WTC11 (cell line): Measurements from ENCODE around the gene SLC10A1. TPM values are rescaled to one million over a fixed set of nuclear protein-coding genes. Genes with fewer than 3 reads are reported as not detected.

ENCODE experiments used
- ATAC-seq: fragments of 200-7000 bp; cut with Tn5 transposase; 2 replicates; pipeline ENCODE4 v1.10.0; 2021; ENCODE audit warnings: mild to moderate bottlenecking, moderate library complexity
- CTCF ChIA-PET: fragments of 300-600 bp; sonication (Branson Sonifier 250); formaldehyde crosslinking; loops from one replicate; lab custom pipeline; 2021; ENCODE audit warnings: antibody characterized with exemption; lab: Charles Lee
- POLR2A ChIA-PET: fragments of 350-600 bp; sonication (Branson Sonifier 250); formaldehyde crosslinking; loops from one replicate; lab custom pipeline; 2021; ENCODE audit warnings: antibody characterized with exemption; lab: Charles Lee
- DNase-seq: peaks from one replicate; pipeline ENCODE4 v3.0.0; 2021; ENCODE audit warnings: low spot score
- H3K27ac Mint-ChIP-seq: 2 replicates; pipeline ENCODE4 v1.8.0; 2021; ENCODE audit warnings: mixed read lengths
- H3K27me3 Mint-ChIP-seq: 2 replicates; pipeline ENCODE4 v1.8.0; 2021; ENCODE audit warnings: low read depth, mild to moderate bottlenecking, moderate library complexity, mixed read lengths
- H3K36me3 Mint-ChIP-seq: 2 replicates; pipeline ENCODE4 v1.8.0; 2021; ENCODE audit warnings: mixed read lengths
- H3K4me1 Mint-ChIP-seq: 2 replicates; pipeline ENCODE4 v1.8.0; 2022; ENCODE audit warnings: mixed read lengths
- H3K4me3 Mint-ChIP-seq: 2 replicates; pipeline ENCODE4 v1.8.0; 2021; ENCODE audit warnings: mild to moderate bottlenecking, moderate library complexity, mixed read lengths
- H3K9me3 Mint-ChIP-seq: 2 replicates; pipeline ENCODE4 v1.8.0; 2021; ENCODE audit warnings: mixed read lengths
- ATF2 ChIP-seq: sonication (generic); formaldehyde crosslinking; IDR thresholded peaks from 2 replicates; pipeline ENCODE4 v1.8.1; 2022; ENCODE audit warnings: low read depth, missing genetic modification reagents, borderline replicate concordance
- CBFB ChIP-seq: sonication (generic); formaldehyde crosslinking; IDR thresholded peaks from 2 replicates; pipeline ENCODE4 v1.8.1; 2022; ENCODE audit warnings: mild to moderate bottlenecking, low read depth, missing genetic modification reagents
- CREM ChIP-seq: sonication (generic); formaldehyde crosslinking; IDR thresholded peaks from 2 replicates; pipeline ENCODE4 v1.8.1; 2022; ENCODE audit warnings: mild to moderate bottlenecking, missing genetic modification reagents, moderate library complexity
- ERG ChIP-seq: fragments of 250-450 bp; sonication (Bioruptor Pico); IDR thresholded peaks from 2 replicates; pipeline ENCODE4 v1.8.0; 2021; ENCODE audit warnings: mild to moderate bottlenecking
- IRF2 ChIP-seq: sonication (generic); formaldehyde crosslinking; IDR thresholded peaks from 2 replicates; pipeline ENCODE4 v1.8.0; 2022; ENCODE audit warnings: low read depth, missing genetic modification reagents, borderline replicate concordance
- JAZF1 ChIP-seq: fragments of 250-450 bp; sonication (Bioruptor Pico); IDR thresholded peaks from 2 replicates; pipeline ENCODE4 v1.9.0; 2021; ENCODE audit warnings: moderate library complexity, mild to moderate bottlenecking, inconsistent platforms
- MAX ChIP-seq: sonication (generic); formaldehyde crosslinking; IDR thresholded peaks from 2 replicates; pipeline ENCODE4 v1.8.0; 2022; ENCODE audit warnings: mild to moderate bottlenecking, missing genetic modification reagents
- NFE2L1 ChIP-seq: sonication (generic); formaldehyde crosslinking; IDR thresholded peaks from 2 replicates; pipeline ENCODE4 v1.8.1; 2023; ENCODE audit warnings: missing genetic modification reagents
- NR3C1 ChIP-seq: sonication (generic); formaldehyde crosslinking; conservative IDR thresholded peaks from 2 replicates; pipeline ENCODE4 v1.8.1; 2023; ENCODE audit warnings: low read depth, mild to moderate bottlenecking, missing genetic modification reagents
- RORB ChIP-seq: fragments of 250-450 bp; sonication (Bioruptor Pico); IDR thresholded peaks from 2 replicates; pipeline ENCODE4 v1.9.0; 2021; ENCODE audit warnings: mild to moderate bottlenecking
- SMAD4 ChIP-seq: sonication (generic); formaldehyde crosslinking; IDR thresholded peaks from 2 replicates; pipeline ENCODE4 v1.8.0; 2022; ENCODE audit warnings: mild to moderate bottlenecking, missing genetic modification reagents
- SP1 ChIP-seq: sonication (generic); formaldehyde crosslinking; conservative IDR thresholded peaks from 2 replicates; pipeline ENCODE4 v1.8.1; 2022; ENCODE audit warnings: missing genetic modification reagents
- TEAD4 ChIP-seq: sonication (generic); formaldehyde crosslinking; IDR thresholded peaks from 2 replicates; pipeline ENCODE4 v1.8.0; 2022; ENCODE audit warnings: mild to moderate bottlenecking, missing genetic modification reagents
- ZNF263 ChIP-seq: sonication (generic); formaldehyde crosslinking; IDR thresholded peaks from 2 replicates; pipeline ENCODE4 v1.8.1; 2022; ENCODE audit warnings: low read depth, mild to moderate bottlenecking, moderate library complexity, missing genetic modification reagents
- ZNF281 ChIP-seq: sonication (generic); formaldehyde crosslinking; IDR thresholded peaks from 2 replicates; pipeline ENCODE4 v1.8.0; 2023; ENCODE audit warnings: mild to moderate bottlenecking, missing genetic modification reagents
- ZNF317 ChIP-seq: sonication (generic); formaldehyde crosslinking; IDR thresholded peaks from 2 replicates; pipeline ENCODE4 v1.8.1; 2023; ENCODE audit warnings: low read depth, mild to moderate bottlenecking, moderate library complexity, missing genetic modification reagents, borderline replicate concordance
- ZNF416 ChIP-seq: fragments of 250-450 bp; sonication (Bioruptor Pico); IDR thresholded peaks from 2 replicates; pipeline ENCODE4 v1.9.0; 2021; ENCODE audit warnings: mild to moderate bottlenecking, inconsistent platforms
- total RNA-seq: library from RNA; stranded (reverse); gene quantifications from 3 replicates; pipeline ENCODE4 v1.2.3, GENCODE V29; 2021

Gene SLC10A1
- total RNA-seq, 1 experiment from 2014 or later: 0.09 TPM

- TF ChIP-seq ZNF281 (CRISPR knock-in tag): no peak
- no peak for TF ChIP-seq TEAD4 (CRISPR knock-in tag)
- no peak for TF ChIP-seq NFE2L1 (CRISPR knock-in tag)
- no peak for TF ChIP-seq SMAD4 (CRISPR knock-in tag)
- no peak for TF ChIP-seq CREM (CRISPR knock-in tag)
- no peak for TF ChIP-seq NR3C1
- TF ChIP-seq CBFB: no peak
Measured at GRCh38 chr14:69780092-69780491, 16.9 kb downstream of the SLC10A1 start (continued).

- Mint-ChIP-seq H3K4me1 (no peaks in the 10 kb centered on the region), H3K4me3 (no peak overlapping the region), H3K27ac (peak overlapping the region; percentile 28; the same call in 1 of the 2 replicates), H3K27me3 (no peaks in the 10 kb centered on the region), H3K36me3 (peaks cover 47% of the 10 kb centered on the region), H3K9me3 (no peaks in the 10 kb centered on the region)
- no peak for TF ChIP-seq SP1 (CRISPR knock-in tag)
- TF ChIP-seq ERG: 0 out of 2 replicates have a peak, but pooled peaks have one; percentile 61
- ATAC-seq (no peak), DNase-seq (no peak)
- ChIA-PET POLR2A (interaction anchor here (0.7 kb wide), 1 partner anchor 11 kb away, joined by 4 read pairs; no protein-coding TSS in a partner anchor), CTCF (interaction anchor here (0.5 kb wide), 1 partner anchor 267 kb away, joined by 3 read pairs; no protein-coding TSS in a partner anchor)
Measured at GRCh38 chr14:69779088-69779487, 18.0 kb downstream of the SLC10A1 start.

GRCh38 chr14:69776875-69777453 lies 20.1 kb downstream of the SLC10A1 start:
- Mint-ChIP-seq H3K36me3 (peaks cover 66% of the 10 kb centered on the region), H3K4me3 (no peak overlapping the region), H3K4me1 (no peaks in the 10 kb centered on the region), H3K27me3 (no peaks in the 10 kb centered on the region), H3K27ac (peak overlapping the region; percentile 29), H3K9me3 (no peaks in the 10 kb centered on the region)
- CTCF ChIA-PET: no interaction called here
- ATAC-seq (no peak), DNase-seq (no peak)
- no peak for TF ChIP-seq IRF2
- no peak for TF ChIP-seq JAZF1 (CRISPR knock-in tag)
- TF ChIP-seq RORB (CRISPR knock-in tag): no peak
- TF ChIP-seq ZNF263 (CRISPR knock-in tag): no peak
- TF ChIP-seq NFE2L1 (CRISPR knock-in tag): no peak
- no peak for TF ChIP-seq ZNF416 (CRISPR knock-in tag)
- no peak for TF ChIP-seq ATF2 (CRISPR knock-in tag)
- no peak for TF ChIP-seq ZNF317
- TF ChIP-seq MAX: no peak
- POLR2A ChIA-PET: no interaction called here
